Gastrocnemius medialis (tissue), 4 donors: ENCODE data around the gene TNFRSF1A. TPM values are rescaled to one million over a fixed set of nuclear protein-coding genes. Genes with fewer than 3 reads are reported as not detected.
"Not testable (repeated sequence)": the region's sequence is repeated elsewhere in the genome, so short reads cannot be mapped to it uniquely, and the experiment has no call there.

Experiments used
- ATAC-seq, 2 donors: fragments of 150-250 bp; one replicate each; pipeline ENCODE4 v1.9.1; 2016
- DNase-seq, 2 donors: peaks; one replicate each; pipeline ENCODE4 v3.0.0-alpha.2; 2019
- H3K27ac ChIP-seq, 4 donors: fragments of 200-600 bp; sonication (generic); 1 replicate in 1 of 4; 2 replicates in 3 of 4; pipeline ENCODE4 v1.5.1; 2016 to 2018; ENCODE audit warnings: mild to moderate bottlenecking in 2 of 4, moderate library complexity in 1 of 4
- H3K27me3 ChIP-seq, 3 donors: fragments of 200-600 bp; sonication (generic) in 2 of 3; 1 replicate in 1 of 3; 2 replicates in 2 of 3; pipeline versions ENCODE4 v1.5.1 to v1.6.0; 2016 to 2019; ENCODE audit warnings: mild to moderate bottlenecking in 1 of 3, moderate library complexity in 1 of 3
- H3K36me3 ChIP-seq, 2 donors: fragments of 200-600 bp; sonication (generic) in 1 of 2; one replicate each; pipeline ENCODE4 v1.5.1; 2017 to 2018
- H3K4me1 ChIP-seq, 2 donors: fragments of 200-600 bp; sonication (generic) in 1 of 2; one replicate each; pipeline ENCODE4 v1.5.1; 2016 to 2017; ENCODE audit warnings: mild to moderate bottlenecking in 2 of 2
- H3K4me3 ChIP-seq, 4 donors: fragments of 200-600 bp; sonication (generic) in 3 of 4; 1 replicate in 1 of 4; 2 replicates in 3 of 4; pipeline ENCODE4 v1.5.1; 2016 to 2019; ENCODE audit warnings: mild to moderate bottlenecking in 2 of 4
- H3K9me3 ChIP-seq, 3 donors: fragments of 200-600 bp; sonication (generic) in 2 of 3; 1 replicate in 1 of 3; 2 replicates in 2 of 3; pipeline ENCODE4 v1.5.1; 2016 to 2019
- CTCF ChIP-seq, 5 experiments: fragments of 450-650 bp in 3 of 5; fragments of 200-600 bp in 2 of 5; sonication (generic) in 2 of 5; IDR thresholded peaks in 4 of 5; conservative IDR thresholded peaks in 1 of 5; 1 replicate in 4 of 5; 2 replicates in 1 of 5; pipeline ENCODE4 v1.5.1; 2016 to 2019; ENCODE audit warnings: antibody characterized with exemption in 5 of 5, mild to moderate bottlenecking in 3 of 5, moderate library complexity in 3 of 5
- POLR2A ChIP-seq, 2 donors: fragments of 450-650 bp; IDR thresholded peaks; one replicate each; pipeline ENCODE4 v1.6.1; 2017; ENCODE audit warnings: antibody characterized with exemption in 2 of 2, mild to moderate bottlenecking in 2 of 2, moderate library complexity in 2 of 2
- in situ Hi-C, 4 donors: fragments of 200-750 bp; cut with MboI; loops; one replicate each; pipeline versions ENCODE4 v1.15.0 to v1.8.0; 2017; ENCODE audit warnings: low sequenced_read_pairs in 4 of 4
- intact Hi-C: fragments of 100-400 bp; cut with DNase I; formaldehyde crosslinking; loops from one replicate; pipeline ENCODE4 v1.15.1; 2023; ENCODE audit warnings: low total_unique reads
- total RNA-seq, 4 donors: library from RNA; depleted of rRNA; stranded (reverse); fragments of >200 nt; gene quantifications; one replicate each; pipeline versions ENCODE4 v1.1.0 to v1.2.3, GENCODE V29; 2016

The TNFRSF1A gene
- total RNA-seq, 4 donors from 2014 or later: 103 to 220 (median 193) TPM

GRCh38 chr12:6297170-6297569 lies 44.7 kb downstream of the TNFRSF1A start:
- TF ChIP-seq POLR2A (IDR thresholded peaks at IDR 0.05) (no peak), CTCF (IDR thresholded peaks at IDR 0.05 in 4 of 5, conservative IDR thresholded peaks at IDR 0.05 in 1 of 5) (no peak)
- intact Hi-C loops (no loop called here), in situ Hi-C loops (loop anchor here in 1 of 4 donors (25.0 kb wide), 1 partner anchor 310 kb away; no protein-coding TSS in a partner anchor)
- Histone ChIP-seq H3K4me1 (no peaks in the 10 kb centered on the region), H3K36me3 (no peaks in the 10 kb centered on the region), H3K27me3 (no peaks in the 10 kb centered on the region), H3K4me3 (no peak overlapping the region), H3K9me3 (no peaks in the 10 kb centered on the region), H3K27ac (no peak overlapping the region)
- DNase-seq: no peak
- ATAC-seq: no peak

GRCh38 chr12:6295094-6295811 lies 46.6 kb downstream of the TNFRSF1A start:
- Histone ChIP-seq H3K9me3 (no peaks in the 10 kb centered on the region), H3K27me3 (no peaks in the 10 kb centered on the region), H3K4me1 (no peaks in the 10 kb centered on the region), H3K27ac (no peak overlapping the region), H3K36me3 (no peaks in the 10 kb centered on the region), H3K4me3 (no peak overlapping the region)
- intact Hi-C loops: no loop called here
- DNase-seq (no peak), ATAC-seq (peak; percentile 36 to 49)
- TF ChIP-seq POLR2A (IDR thresholded peaks at IDR 0.05): no peak
- no peak for TF ChIP-seq CTCF (IDR thresholded peaks at IDR 0.05 in 4 of 5, conservative IDR thresholded peaks at IDR 0.05 in 1 of 5)
- in situ Hi-C loops: loop anchor here in 1 of 4 donors (25.0 kb wide), 1 partner anchor 308 kb away; no protein-coding TSS in a partner anchor

DNA sequence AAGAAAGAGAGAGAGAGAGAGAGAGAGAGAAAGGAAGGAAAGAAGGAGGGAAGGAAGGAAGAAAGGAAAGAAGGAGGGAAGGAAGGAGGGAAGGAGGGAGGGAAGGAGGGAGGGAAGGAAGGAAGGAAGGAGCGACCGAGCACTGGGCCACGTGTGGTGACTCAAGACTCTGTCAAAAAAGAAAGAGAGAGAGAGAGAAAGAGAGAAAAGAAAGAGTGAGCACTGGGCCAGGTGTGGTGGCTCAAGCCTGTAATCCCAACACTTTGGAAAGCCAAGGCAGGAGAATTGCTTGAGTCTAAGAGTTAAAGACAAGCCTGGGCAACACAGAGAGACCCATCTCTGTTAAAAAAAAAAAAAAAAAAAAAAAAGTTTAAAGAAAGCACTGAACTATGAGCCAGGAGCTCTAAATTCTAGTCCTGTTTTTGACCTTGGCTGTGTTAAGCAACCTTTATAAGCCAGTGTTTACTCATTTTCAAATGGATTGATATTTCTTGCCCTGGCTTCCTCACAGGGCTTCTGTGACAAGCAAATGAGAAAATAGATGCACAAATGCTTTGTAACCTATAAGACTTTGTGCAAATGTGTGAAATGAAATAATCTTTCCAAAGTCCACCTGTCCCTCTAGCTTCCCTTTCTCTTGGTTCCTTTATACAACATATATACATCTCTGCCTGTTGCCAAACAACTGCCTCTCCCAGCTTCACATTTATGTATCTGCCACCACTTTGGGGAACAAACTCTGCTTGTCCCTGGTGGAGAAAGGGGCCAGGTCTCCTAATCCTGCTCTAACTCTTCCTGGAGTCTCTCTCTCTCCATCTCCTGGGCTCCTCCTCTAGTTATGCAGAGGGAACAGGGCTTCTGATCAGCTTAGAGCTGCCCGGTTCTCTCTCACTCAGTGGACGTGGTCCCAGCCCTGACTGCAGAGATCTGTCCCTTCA lies 47.5 kb downstream of the TNFRSF1A start:
- no peak for ATAC-seq
- Histone ChIP-seq H3K27me3 (no peaks in the 10 kb centered on the region), H3K27ac (no peak overlapping the region), H3K4me1 (no peaks in the 10 kb centered on the region), H3K4me3 (no peak overlapping the region), H3K36me3 (no peaks in the 10 kb centered on the region), H3K9me3 (no peaks in the 10 kb centered on the region)
- in situ Hi-C loops: loop anchor here in 1 of 4 donors (25.0 kb wide), 1 partner anchor 307 kb away; no protein-coding TSS in a partner anchor
- intact Hi-C loops: no loop called here
- no peak for TF ChIP-seq POLR2A (IDR thresholded peaks at IDR 0.05)
- no peak for TF ChIP-seq CTCF (IDR thresholded peaks at IDR 0.05 in 4 of 5, conservative IDR thresholded peaks at IDR 0.05 in 1 of 5)
- DNase-seq: no peak

- Histone ChIP-seq H3K4me3 (no peak overlapping the region), H3K27me3 (no peaks in the 10 kb centered on the region), H3K9me3 (no peaks in the 10 kb centered on the region), H3K36me3 (no peaks in the 10 kb centered on the region), H3K27ac (no peak overlapping the region), H3K4me1 (no peaks in the 10 kb centered on the region)
- no peak for ATAC-seq
- TF ChIP-seq CTCF (IDR thresholded peaks at IDR 0.05 in 4 of 5, conservative IDR thresholded peaks at IDR 0.05 in 1 of 5) (no peak), POLR2A (IDR thresholded peaks at IDR 0.05) (no peak)
- DNase-seq: no peak
- intact Hi-C loops: no loop called here
- in situ Hi-C loops: loop anchor here in 1 of 4 donors (25.0 kb wide), 1 partner anchor 305 kb away; no protein-coding TSS in a partner anchor
Observed at GRCh38 chr12:6292606-6293005, 49.3 kb downstream of the TNFRSF1A start.

DNA sequence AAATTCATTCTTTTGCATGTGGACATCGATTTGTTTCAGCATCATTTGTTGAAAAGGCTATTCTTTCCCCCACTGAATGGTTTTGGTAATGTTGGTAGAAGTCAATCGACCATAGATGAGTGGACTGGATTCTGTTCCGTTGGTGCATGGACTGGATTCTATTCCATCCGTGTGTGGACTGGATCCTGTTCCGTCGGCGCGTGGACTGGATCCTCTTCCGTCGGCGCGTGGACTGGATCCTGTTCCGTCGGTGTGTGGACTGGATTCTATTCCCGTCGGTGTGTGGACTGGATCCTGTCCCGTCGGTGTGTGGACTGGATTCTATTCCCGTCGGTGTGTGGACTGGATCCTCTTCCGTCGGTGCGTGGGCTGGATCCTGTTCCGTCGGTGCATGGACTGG lies 52.0 kb downstream of the TNFRSF1A start:
- H3K9me3 ChIP-seq, intact Hi-C loops, H3K4me3 ChIP-seq, ATAC-seq, H3K36me3 ChIP-seq, H3K27ac ChIP-seq, H3K27me3 ChIP-seq, H3K4me1 ChIP-seq, DNase-seq: not testable (repeated sequence)
- in situ Hi-C loops: loop anchor here (5.0 to 25.0 kb wide), 7 partner anchors 98 to 305 kb away; no protein-coding TSS in a partner anchor

GRCh38 chr12:6289081-6289480 lies 52.8 kb downstream of the TNFRSF1A start:
- H3K36me3 ChIP-seq, intact Hi-C loops, ATAC-seq, H3K4me1 ChIP-seq, H3K27ac ChIP-seq, DNase-seq, H3K9me3 ChIP-seq, H3K27me3 ChIP-seq, H3K4me3 ChIP-seq: not testable (repeated sequence)
- in situ Hi-C loops: loop anchor here (5.0 to 25.0 kb wide), 7 partner anchors 97 to 304 kb away; no protein-coding TSS in a partner anchor
